ENCODE data around the gene MAL. TPM values are rescaled to one million over a fixed set of nuclear protein-coding genes. Genes with fewer than 3 reads are reported as not detected.

The MAL gene
- total and polyA plus RNA-seq, 2 experiments from 2014 or later = 1.4 TPM; not detected in 1

GRCh38 chr2:95056461-95057459, 31.3 kb downstream of the MAL start:
- Histone ChIP-seq H3K4me3 (no peak overlapping the region), H3K4me2 (no peak overlapping the region), H4K20me1 (ENCODE audit: insufficient read depth, poor library complexity, severe bottlenecking) (no peaks in the 10 kb centered on the region), H3K27me3 (no peaks in the 10 kb centered on the region), H3K4me1 (ENCODE audit: insufficient read depth) (no peaks in the 10 kb centered on the region), H3K9me2 (replicated peaks; ENCODE audit: insufficient read depth) (no peaks in the 10 kb centered on the region), H3K9me3 (ENCODE audit: low read depth) (no peaks in the 10 kb centered on the region), H3K36me3 (replicated peaks; ENCODE audit: insufficient read depth, low read depth) (no peaks in the 10 kb centered on the region), H2AFZ (no peak overlapping the region), H3K27ac (no peak overlapping the region), H3K79me2 (no peaks in the 10 kb centered on the region)
- WGBS (ENCODE audit: low lambda C conversion rate, missing lambda C conversion rate) = 82% methylated on average over 15 of the region's 15 CpGs
- TF ChIP-seq EZH2 (IDR thresholded peaks at IDR 0.05; ENCODE audit: borderline replicate concordance) = no peak
- TF ChIP-seq, protein P1, sequence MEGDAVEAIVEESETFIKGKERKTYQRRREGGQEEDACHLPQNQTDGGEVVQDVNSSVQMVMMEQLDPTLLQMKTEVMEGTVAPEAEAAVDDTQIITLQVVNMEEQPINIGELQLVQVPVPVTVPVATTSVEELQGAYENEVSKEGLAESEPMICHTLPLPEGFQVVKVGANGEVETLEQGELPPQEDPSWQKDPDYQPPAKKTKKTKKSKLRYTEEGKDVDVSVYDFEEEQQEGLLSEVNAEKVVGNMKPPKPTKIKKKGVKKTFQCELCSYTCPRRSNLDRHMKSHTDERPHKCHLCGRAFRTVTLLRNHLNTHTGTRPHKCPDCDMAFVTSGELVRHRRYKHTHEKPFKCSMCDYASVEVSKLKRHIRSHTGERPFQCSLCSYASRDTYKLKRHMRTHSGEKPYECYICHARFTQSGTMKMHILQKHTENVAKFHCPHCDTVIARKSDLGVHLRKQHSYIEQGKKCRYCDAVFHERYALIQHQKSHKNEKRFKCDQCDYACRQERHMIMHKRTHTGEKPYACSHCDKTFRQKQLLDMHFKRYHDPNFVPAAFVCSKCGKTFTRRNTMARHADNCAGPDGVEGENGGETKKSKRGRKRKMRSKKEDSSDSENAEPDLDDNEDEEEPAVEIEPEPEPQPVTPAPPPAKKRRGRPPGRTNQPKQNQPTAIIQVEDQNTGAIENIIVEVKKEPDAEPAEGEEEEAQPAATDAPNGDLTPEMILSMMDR (IDR thresholded peaks at IDR 0.05; ENCODE audit: poor library complexity) = no peak
- TF ChIP-seq EZH2phosphoT487 (IDR thresholded peaks at IDR 0.05; ENCODE audit: low read depth, severe bottlenecking, unreplicated experiment) = no peak
- DNase-seq (ENCODE audit: low spot score) = no peak

DNA sequence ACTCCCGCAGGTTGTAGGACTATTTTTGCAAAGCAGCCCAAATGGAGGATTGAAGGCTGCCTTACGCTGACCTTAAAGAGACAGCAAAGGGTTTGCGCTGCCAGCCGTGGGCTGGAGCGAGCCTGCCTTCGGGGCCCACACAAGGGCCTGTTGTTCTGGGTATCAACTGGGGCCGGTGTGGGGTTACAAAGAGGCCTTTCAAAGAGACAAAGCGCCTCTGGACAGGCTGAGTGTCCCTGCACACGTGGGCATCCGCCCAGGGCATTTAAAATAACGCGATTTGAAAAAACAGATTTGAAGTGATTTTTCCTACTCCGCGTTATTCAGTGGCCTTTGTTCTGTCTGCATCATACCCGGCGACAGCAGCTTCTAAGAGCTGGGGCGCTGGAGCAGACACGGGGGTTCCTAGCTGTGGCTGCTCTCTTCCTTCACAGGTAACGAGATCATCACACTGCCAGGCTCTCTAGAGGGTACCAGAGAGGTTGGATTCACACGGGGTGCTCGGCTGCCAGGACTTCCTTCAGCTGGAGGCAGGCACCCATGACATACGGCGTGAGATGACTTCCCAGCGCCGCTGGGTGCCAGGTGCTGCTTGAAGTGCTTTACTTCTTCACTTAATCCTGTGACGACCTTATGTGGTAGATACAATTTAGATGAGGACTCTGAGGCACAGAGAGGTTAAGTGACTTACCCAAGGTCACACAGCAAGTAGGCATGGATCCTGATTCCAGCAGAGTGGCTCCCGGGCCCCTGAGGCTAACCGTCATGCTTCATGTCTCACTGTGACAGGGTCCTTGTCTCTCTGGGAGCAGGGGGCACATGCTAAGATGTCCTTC, 32.2 kb downstream of the MAL start:
- no peak overlapping the region for H3K4me3 ChIP-seq
- no peaks in the 10 kb centered on the region for H3K9me2 ChIP-seq (replicated peaks; ENCODE audit: insufficient read depth)
- no peaks in the 10 kb centered on the region for H3K27me3 ChIP-seq
- H3K27ac ChIP-seq = no peak overlapping the region
- DNase-seq (ENCODE audit: low spot score) = no peak
- no peak overlapping the region for H3K4me2 ChIP-seq
- no peaks in the 10 kb centered on the region for H3K36me3 ChIP-seq (replicated peaks; ENCODE audit: insufficient read depth, low read depth)
- H3K79me2 ChIP-seq = no peaks in the 10 kb centered on the region
- WGBS (ENCODE audit: low lambda C conversion rate, missing lambda C conversion rate) = 84% methylated on average over 28 of the region's 28 CpGs
- no peak for TF ChIP-seq EZH2phosphoT487 (IDR thresholded peaks at IDR 0.05; ENCODE audit: low read depth, severe bottlenecking, unreplicated experiment)
- TF ChIP-seq, protein P1 (IDR thresholded peaks at IDR 0.05; ENCODE audit: poor library complexity) = no peak
- no peak for TF ChIP-seq EZH2 (IDR thresholded peaks at IDR 0.05; ENCODE audit: borderline replicate concordance)
- H2AFZ ChIP-seq = no peak overlapping the region
- no peaks in the 10 kb centered on the region for H4K20me1 ChIP-seq (ENCODE audit: insufficient read depth, poor library complexity, severe bottlenecking)
- no peaks in the 10 kb centered on the region for H3K9me3 ChIP-seq (ENCODE audit: low read depth)
- no peaks in the 10 kb centered on the region for H3K4me1 ChIP-seq (ENCODE audit: insufficient read depth)

DNA sequence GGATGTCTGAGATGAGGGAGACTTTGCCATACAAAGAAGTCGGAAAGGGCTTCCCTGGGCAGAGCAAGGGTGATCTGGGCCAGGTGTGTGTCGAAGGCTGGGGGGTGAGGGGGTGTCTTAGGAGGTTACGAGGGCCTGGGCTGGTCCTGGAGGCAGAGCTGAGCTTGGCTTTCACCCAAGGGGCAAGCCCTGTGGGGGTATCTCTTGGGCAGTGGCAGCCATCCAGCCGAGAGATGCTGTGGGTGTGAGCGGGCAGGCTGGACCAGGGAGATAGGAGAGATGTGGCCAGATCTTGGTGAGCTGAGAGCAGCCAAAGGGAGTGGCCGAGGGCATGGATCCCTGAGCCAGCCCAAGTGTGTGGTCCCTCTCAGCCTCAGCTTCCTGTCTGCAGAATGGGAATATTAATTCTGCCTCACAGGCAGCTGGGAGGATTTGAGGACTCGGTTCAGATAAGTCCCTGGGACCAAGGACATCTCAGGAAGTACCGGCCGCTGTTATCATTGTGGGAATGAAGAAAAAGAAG, 33.0 kb downstream of the MAL start:
- Histone ChIP-seq H3K27me3 (no peaks in the 10 kb centered on the region), H3K79me2 (no peaks in the 10 kb centered on the region), H3K27ac (no peak overlapping the region), H3K9me3 (ENCODE audit: low read depth) (no peaks in the 10 kb centered on the region), H4K20me1 (ENCODE audit: insufficient read depth, poor library complexity, severe bottlenecking) (no peaks in the 10 kb centered on the region), H3K4me1 (ENCODE audit: insufficient read depth) (no peaks in the 10 kb centered on the region), H3K36me3 (replicated peaks; ENCODE audit: insufficient read depth, low read depth) (no peaks in the 10 kb centered on the region), H3K9me2 (replicated peaks; ENCODE audit: insufficient read depth) (no peaks in the 10 kb centered on the region), H2AFZ (no peak overlapping the region), H3K4me3 (no peak overlapping the region), H3K4me2 (no peak overlapping the region)
- no peak for TF ChIP-seq EZH2 (IDR thresholded peaks at IDR 0.05; ENCODE audit: borderline replicate concordance)
- TF ChIP-seq, protein P1 (IDR thresholded peaks at IDR 0.05; ENCODE audit: poor library complexity) = no peak
- no peak for TF ChIP-seq EZH2phosphoT487 (IDR thresholded peaks at IDR 0.05; ENCODE audit: low read depth, severe bottlenecking, unreplicated experiment)
- peak; percentile 2 for DNase-seq (ENCODE audit: low spot score)
- 84% methylated on average over 9 of the region's 9 CpGs for WGBS (ENCODE audit: low lambda C conversion rate, missing lambda C conversion rate)

Measured in hepatocyte (in vitro differentiated cells).